Esophagus muscularis mucosa (tissue), 4 donors: Measurements from ENCODE around the gene C1orf210. TPM values are rescaled to one million over a fixed set of nuclear protein-coding genes. Genes with fewer than 3 reads are reported as not detected.

ENCODE experiments used
- DNase-seq: peaks from one replicate; pipeline ENCODE4 v3.0.0-alpha.2; 2017; ENCODE audit errors: extremely low spot score
- H3K27ac ChIP-seq, 4 donors: fragments of 200-600 bp; sonication (generic); replicated peaks in 1 of 4; 1 replicate in 3 of 4; 2 replicates in 1 of 4; pipeline ENCODE4 v1.5.1; 2016 to 2019; ENCODE audit warnings: mild to moderate bottlenecking in 1 of 4
- H3K27me3 ChIP-seq, 4 donors: fragments of 200-600 bp; sonication (generic); one replicate each; pipeline versions ENCODE4 v1.5.1 to v1.6.0; 2016 to 2019
- H3K36me3 ChIP-seq, 4 donors: fragments of 200-600 bp; sonication (generic); one replicate each; pipeline ENCODE4 v1.5.1; 2016 to 2019
- H3K4me1 ChIP-seq, 4 donors: fragments of 200-600 bp; sonication (generic); one replicate each; pipeline ENCODE4 v1.5.1; 2016 to 2019
- H3K4me3 ChIP-seq, 4 donors: fragments of 200-600 bp; sonication (generic); 1 replicate in 2 of 4; 2 replicates in 2 of 4; pipeline ENCODE4 v1.5.1; 2016 to 2019; ENCODE audit warnings: mild to moderate bottlenecking in 4 of 4, moderate library complexity in 1 of 4
- H3K9me3 ChIP-seq, 4 donors: fragments of 200-600 bp; sonication (generic); 1 replicate in 3 of 4; 2 replicates in 1 of 4; pipeline ENCODE4 v1.5.1; 2016 to 2019
- CTCF ChIP-seq, 3 experiments: fragments of 200-600 bp in 2 of 3; fragments of 450-650 bp in 1 of 3; sonication (generic) in 2 of 3; IDR thresholded peaks; one replicate each; pipeline ENCODE4 v1.5.1; 2017 to 2019; ENCODE audit warnings: antibody characterized with exemption in 3 of 3, mild to moderate bottlenecking in 2 of 3, moderate library complexity in 1 of 3
- EP300 ChIP-seq: sonication (generic); formaldehyde crosslinking; IDR thresholded peaks from one replicate; pipeline ENCODE4 v1.6.1; 2017; ENCODE audit warnings: antibody characterized with exemption
- POLR2A ChIP-seq: fragments of 450-650 bp; IDR thresholded peaks from one replicate; pipeline ENCODE4 v1.6.1; 2017; ENCODE audit warnings: antibody characterized with exemption, moderate library complexity, mild to moderate bottlenecking, low read depth
- POLR2AphosphoS5 ChIP-seq, 2 donors: sonication (generic); formaldehyde crosslinking; IDR thresholded peaks; one replicate each; pipeline ENCODE4 v1.6.1; 2017; ENCODE audit warnings: antibody characterized with exemption in 2 of 2
- WGBS: methylation state at CpG from one replicate; pipeline ENCODE4 v1.1.5; 2018; 5-methylcytosine and 5-hydroxymethylcytosine counted together
- intact Hi-C: fragments of 100-400 bp; cut with DNase I; formaldehyde crosslinking; loops from one replicate; pipeline ENCODE4 v1.15.1; 2023
- total RNA-seq, 4 donors: library from RNA; depleted of rRNA; stranded (reverse); fragments of >200 nt; gene quantifications; one replicate each; pipeline versions ENCODE4 v1.1.0 to v1.2.1, GENCODE V29; 2016

Gene C1orf210
- total RNA-seq, 4 donors from 2014 or later = not detected

- TF ChIP-seq CTCF (IDR thresholded peaks at IDR 0.05) (no peak), POLR2A (no peak), POLR2AphosphoS5 (IDR thresholded peaks at IDR 0.05) (no peak), EP300 (no peak)
- DNase-seq = no peak
- intact Hi-C loops = no loop called here
- no peak overlapping the region for H3K27ac ChIP-seq
- no peaks in the 10 kb centered on the region for H3K4me1 ChIP-seq
- H3K9me3 ChIP-seq = peaks cover 0 to 4% (median 1%) of the 10 kb centered on the region in 4 donors
- 83% methylated on average over 2 of the region's 3 CpGs for WGBS
- H3K27me3 ChIP-seq = no peaks in the 10 kb centered on the region
- peaks cover 0 to 65% (median 7%) of the 10 kb centered on the region in 4 donors for H3K36me3 ChIP-seq
- H3K4me3 ChIP-seq = no peak overlapping the region
Measured at GRCh38 chr1:43319766-43320165, 34.4 kb upstream of the C1orf210 start.

GRCh38 chr1:43319288-43319687, 33.9 kb upstream of the C1orf210 start:
- Histone ChIP-seq H3K27me3 (no peaks in the 10 kb centered on the region), H3K9me3 (no peaks in the 10 kb centered on the region), H3K27ac (no peak overlapping the region), H3K4me1 (no peaks in the 10 kb centered on the region), H3K4me3 (no peak overlapping the region), H3K36me3 (peaks cover 0 to 60% (median 7%) of the 10 kb centered on the region in 4 donors)
- intact Hi-C loops = no loop called here
- no peak for TF ChIP-seq POLR2A
- no peak for TF ChIP-seq POLR2AphosphoS5 (IDR thresholded peaks at IDR 0.05)
- no peak for TF ChIP-seq CTCF (IDR thresholded peaks at IDR 0.05)
- TF ChIP-seq EP300 = no peak
- 92% methylated on average over 3 of the region's 5 CpGs for WGBS
- DNase-seq = no peak

GRCh38 chr1:43318831-43319230, 33.5 kb upstream of the C1orf210 start:
- intact Hi-C loops = no loop called here
- Histone ChIP-seq H3K27me3 (no peaks in the 10 kb centered on the region), H3K4me3 (no peak overlapping the region), H3K4me1 (no peaks in the 10 kb centered on the region), H3K9me3 (no peaks in the 10 kb centered on the region), H3K27ac (no peak overlapping the region), H3K36me3 (peaks cover 0 to 60% (median 5%) of the 10 kb centered on the region in 4 donors)
- no peak for TF ChIP-seq POLR2A
- TF ChIP-seq CTCF (IDR thresholded peaks at IDR 0.05) = no peak
- TF ChIP-seq POLR2AphosphoS5 (IDR thresholded peaks at IDR 0.05) = no peak
- TF ChIP-seq EP300 = no peak
- 75% methylated on average over 4 of the region's 4 CpGs for WGBS
- DNase-seq = no peak

DNA sequence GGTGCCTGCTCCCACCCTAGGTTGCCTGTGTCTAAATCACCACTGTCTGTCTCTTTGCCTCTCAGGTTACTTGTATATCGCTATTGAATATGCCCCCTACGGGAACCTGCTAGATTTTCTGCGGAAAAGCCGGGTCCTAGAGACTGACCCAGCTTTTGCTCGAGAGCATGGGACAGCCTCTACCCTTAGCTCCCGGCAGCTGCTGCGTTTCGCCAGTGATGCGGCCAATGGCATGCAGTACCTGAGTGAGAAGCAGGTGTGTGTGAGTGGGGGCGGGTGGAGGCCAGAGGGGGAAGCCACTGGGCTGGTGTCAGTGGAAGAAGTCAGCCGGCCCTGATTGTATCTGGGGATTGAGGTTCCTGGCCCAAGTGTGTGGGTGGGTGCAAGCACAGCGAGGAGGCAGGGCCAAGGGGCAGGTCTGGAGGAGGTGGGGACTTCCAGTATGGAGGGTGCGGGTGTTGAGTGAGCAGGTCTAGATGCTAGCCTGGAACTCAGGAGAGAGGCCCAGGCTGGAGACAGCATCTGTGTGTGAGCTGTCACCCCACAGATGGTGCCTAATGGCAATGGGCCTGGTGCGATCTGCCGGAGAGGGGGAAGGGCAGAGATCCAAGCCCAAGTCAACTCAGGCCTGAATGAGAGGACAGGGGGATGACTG, 32.6 kb upstream of the C1orf210 start:
- Histone ChIP-seq H3K36me3 (peaks cover 0 to 58% (median 7%) of the 10 kb centered on the region in 4 donors), H3K27ac (no peak overlapping the region), H3K4me1 (no peaks in the 10 kb centered on the region), H3K4me3 (no peak overlapping the region), H3K9me3 (no peaks in the 10 kb centered on the region), H3K27me3 (no peaks in the 10 kb centered on the region)
- intact Hi-C loops = no loop called here
- no peak for TF ChIP-seq CTCF (IDR thresholded peaks at IDR 0.05)
- TF ChIP-seq EP300 = no peak
- TF ChIP-seq POLR2A = no peak
- no peak for TF ChIP-seq POLR2AphosphoS5 (IDR thresholded peaks at IDR 0.05)
- DNase-seq = no peak
- WGBS = 90% methylated on average over 11 of the region's 15 CpGs
